ENCODE measurements around the gene CLIC4.
"Not testable (repeated sequence)": the region's sequence is repeated elsewhere in the genome, so short reads cannot be mapped to it uniquely, and the experiment has no call there.

DNA sequence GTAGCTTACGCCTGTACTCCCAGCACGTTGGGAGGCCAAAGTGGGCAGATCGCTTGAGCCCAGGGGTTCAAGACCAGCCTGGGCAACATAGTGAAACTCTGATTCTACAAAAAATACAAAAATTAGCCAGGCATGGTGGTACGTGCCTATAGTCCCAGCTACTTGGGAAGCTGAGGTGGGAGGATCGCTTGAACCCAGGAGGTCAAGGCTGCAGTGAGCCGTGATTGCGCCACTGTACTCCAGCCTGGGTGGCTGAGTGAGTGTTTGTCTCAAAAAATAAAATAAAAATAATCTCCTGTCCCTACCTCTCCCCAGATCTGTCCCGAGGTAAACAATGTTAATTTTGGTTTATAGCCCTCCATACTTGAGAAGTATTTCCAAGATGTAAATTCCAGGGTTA, 34.0 kb downstream of the CLIC4 start:
- TF ChIP-seq CTCF (IDR thresholded peaks at IDR 0.05; ENCODE audit: low read depth, low read length, missing input control); GABPA (IDR thresholded peaks at IDR 0.05 in 1 of 2, conservative IDR thresholded peaks at IDR 0.05 in 1 of 2); JUND (IDR thresholded peaks at IDR 0.05); HNF4G (IDR thresholded peaks at IDR 0.05): not testable (repeated sequence)
